HEK293 (cell line): ENCODE measurements around the gene ACTR8.
A peak's percentile ranks its signal among the peaks of the same experiment; 100 is the strongest.

Source experiments
- CTCF ChIA-PET: fragments of 350-600 bp; formaldehyde crosslinking; extraction: SDS; loops from one replicate; lab custom pipeline; 2021; ENCODE audit warnings: antibody characterized with exemption; lab: Yijun Ruan, JAX
- POLR2A ChIA-PET: fragments of 300-600 bp; formaldehyde crosslinking; extraction: SDS; loops from one replicate; lab custom pipeline; 2020; ENCODE audit warnings: antibody characterized with exemption, inconsistent platforms; lab: Yijun Ruan, JAX
- H3K27ac ChIP-seq: fragments of 200-500 bp; sonication (Bioruptor generic); 2 replicates; pipeline ENCODE4 v1.5.1; 2014; ENCODE audit warnings: low read depth, low read length, control low read depth, inconsistent platforms; ENCODE audit errors: extremely low read depth
- H3K36me3 ChIP-seq, 2 experiments: fragments of 200-500 bp in 1 of 2; sonication (Bioruptor generic) in 1 of 2; 1 replicate in 1 of 2; 2 replicates in 1 of 2; pipeline ENCODE4 v1.5.1; 2014 to 2017; ENCODE audit warnings: inconsistent platforms in 2 of 2, low read length in 2 of 2; ENCODE audit not compliant: control insufficient read depth in 2 of 2, insufficient read depth in 1 of 2
- H3K4me1 ChIP-seq: fragments of 200-500 bp; sonication (Bioruptor generic); 2 replicates; pipeline ENCODE4 v1.5.1; 2014; ENCODE audit warnings: mild to moderate bottlenecking, low read length, inconsistent platforms; ENCODE audit not compliant: control insufficient read depth, insufficient read depth
- H3K4me3 ChIP-seq: 2 replicates; pipeline ENCODE4 v1.5.1; 2011; ENCODE audit warnings: low read depth, mild to moderate bottlenecking, control low read depth, low read length, moderate library complexity
- H3K9me3 ChIP-seq: fragments of 200-500 bp; sonication (Bioruptor generic); 2 replicates; pipeline ENCODE4 v1.5.1; 2014; ENCODE audit warnings: low read depth, low read length, inconsistent platforms; ENCODE audit not compliant: control insufficient read depth, insufficient read depth
- KLF10 ChIP-seq: fragments of 450-650 bp; IDR thresholded peaks from 2 replicates; pipeline ENCODE4 v1.5.1; 2018; ENCODE audit warnings: missing biosample characterization, mild to moderate bottlenecking, missing genetic modification characterization
- KLF7 ChIP-seq: fragments of 450-650 bp; formaldehyde crosslinking; IDR thresholded peaks from 2 replicates; pipeline ENCODE4 v1.5.1; 2016; ENCODE audit warnings: missing biosample characterization, missing genetic modification characterization, borderline replicate concordance
- MZF1 ChIP-seq: fragments of 450-650 bp; formaldehyde crosslinking; IDR thresholded peaks from 2 replicates; pipeline ENCODE4 v1.5.1; 2017; ENCODE audit warnings: missing biosample characterization, missing genetic modification characterization, borderline replicate concordance
- OVOL3 ChIP-seq: fragments of 450-650 bp; formaldehyde crosslinking; IDR thresholded peaks from 2 replicates; pipeline ENCODE4 v1.5.1; 2016; ENCODE audit warnings: missing biosample characterization, missing genetic modification characterization
- SCRT2 ChIP-seq: fragments of 450-650 bp; formaldehyde crosslinking; IDR thresholded peaks from 2 replicates; pipeline ENCODE4 v1.5.1; 2016; ENCODE audit warnings: missing biosample characterization, missing genetic modification characterization
- SP7 ChIP-seq: fragments of 450-650 bp; formaldehyde crosslinking; IDR thresholded peaks from 2 replicates; pipeline ENCODE4 v1.5.1; 2016; ENCODE audit warnings: missing biosample characterization, missing genetic modification characterization
- YY1 ChIP-seq: fragments of 450-650 bp; formaldehyde crosslinking; IDR thresholded peaks from 2 replicates; pipeline ENCODE4 v1.5.1; 2018; ENCODE audit warnings: missing biosample characterization, missing genetic modification characterization
- ZBTB1 ChIP-seq: fragments of 450-650 bp; formaldehyde crosslinking; IDR thresholded peaks from 2 replicates; pipeline ENCODE4 v1.5.1; 2016; ENCODE audit warnings: missing biosample characterization, missing genetic modification characterization
- ZBTB17 ChIP-seq: fragments of 450-650 bp; formaldehyde crosslinking; IDR thresholded peaks from 2 replicates; pipeline ENCODE4 v1.5.1; 2016; ENCODE audit warnings: missing biosample characterization, missing genetic modification characterization
- ZNF133 ChIP-seq: fragments of 450-650 bp; formaldehyde crosslinking; IDR thresholded peaks from 2 replicates; pipeline ENCODE4 v1.5.1; 2016; ENCODE audit warnings: missing biosample characterization, missing genetic modification characterization
- ZNF335 ChIP-seq: fragments of 450-650 bp; formaldehyde crosslinking; conservative IDR thresholded peaks from 2 replicates; pipeline ENCODE4 v1.5.1; 2016; ENCODE audit warnings: missing biosample characterization, missing genetic modification characterization
- ZNF391 ChIP-seq: fragments of 450-650 bp; formaldehyde crosslinking; IDR thresholded peaks from 2 replicates; pipeline ENCODE4 v1.5.1; 2016; ENCODE audit warnings: low read depth, missing biosample characterization, missing genetic modification characterization, borderline replicate concordance
- ZNF521 ChIP-seq: fragments of 450-650 bp; formaldehyde crosslinking; IDR thresholded peaks from 2 replicates; pipeline ENCODE4 v1.5.1; 2017; ENCODE audit warnings: missing biosample characterization, mild to moderate bottlenecking, missing genetic modification characterization
- ZNF623 ChIP-seq: fragments of 450-650 bp; formaldehyde crosslinking; IDR thresholded peaks from 2 replicates; pipeline ENCODE4 v1.5.1; 2016; ENCODE audit warnings: missing biosample characterization, missing genetic modification characterization
- ZNF629 ChIP-seq: fragments of 450-650 bp; formaldehyde crosslinking; IDR thresholded peaks from 2 replicates; pipeline ENCODE4 v1.5.1; 2017; ENCODE audit warnings: missing biosample characterization, missing genetic modification characterization
- ZNF777 ChIP-seq: fragments of 450-650 bp; formaldehyde crosslinking; IDR thresholded peaks from 2 replicates; pipeline ENCODE4 v1.5.1; 2017; ENCODE audit warnings: missing biosample characterization, missing genetic modification characterization, borderline replicate concordance
- TF ChIP-seq, protein P1 (sequence below): fragments of 450-650 bp; formaldehyde crosslinking; IDR thresholded peaks from 2 replicates; pipeline ENCODE4 v1.5.1; 2016; ENCODE audit warnings: missing biosample characterization, missing genetic modification characterization
- TF ChIP-seq, protein P2 (sequence below): fragments of 450-650 bp; formaldehyde crosslinking; IDR thresholded peaks from 2 replicates; pipeline ENCODE4 v1.5.1; 2016; ENCODE audit warnings: missing biosample characterization, missing genetic modification characterization, low read depth
- TF ChIP-seq, protein P3 (sequence below): fragments of 450-650 bp; formaldehyde crosslinking; IDR thresholded peaks from 2 replicates; pipeline ENCODE4 v1.5.1; 2017; ENCODE audit warnings: missing biosample characterization, missing genetic modification characterization
- TF ChIP-seq, protein P4 (sequence below): fragments of 450-650 bp; IDR thresholded peaks from 2 replicates; pipeline ENCODE4 v1.5.1; 2018; ENCODE audit warnings: missing biosample characterization, mild to moderate bottlenecking, missing genetic modification characterization

The ACTR8 gene

DNA sequence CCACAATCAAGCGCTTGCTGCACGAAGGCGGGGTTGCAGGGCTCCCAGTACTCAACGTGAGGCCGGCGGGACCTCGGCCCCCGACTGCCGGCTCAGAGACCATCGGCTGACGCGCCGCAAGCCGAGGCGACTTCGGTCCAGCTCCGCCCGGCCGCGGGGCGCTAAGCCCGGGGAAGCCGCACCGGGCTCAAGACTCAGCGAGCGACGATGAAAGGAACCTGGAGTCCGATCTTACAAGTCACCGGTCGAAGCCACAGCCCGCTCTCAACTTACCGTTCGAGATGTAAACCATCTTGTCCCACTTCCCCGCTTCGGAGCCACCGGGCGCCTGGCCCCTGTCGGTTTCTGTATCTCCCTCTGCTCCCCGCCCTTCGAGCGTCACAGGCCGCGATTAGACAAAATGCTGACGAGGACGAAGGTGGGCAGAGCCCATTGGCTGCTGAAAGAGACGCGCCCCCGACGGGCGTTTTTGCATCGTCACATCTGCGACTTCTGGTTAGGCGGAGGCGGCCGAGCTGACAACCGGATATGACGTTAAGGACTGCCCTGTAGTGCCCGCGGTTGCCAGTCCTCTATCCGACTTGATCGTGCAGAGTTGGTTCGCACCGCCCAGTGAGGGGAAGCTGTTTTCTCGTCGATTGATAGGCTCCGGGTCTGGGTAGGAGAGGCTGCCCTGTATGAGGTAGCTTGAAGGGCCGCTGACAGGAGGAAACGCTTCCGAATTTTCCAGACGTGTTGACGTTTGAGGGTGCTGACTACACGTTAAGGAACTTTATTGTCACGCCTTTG, 9.7 kb upstream of the ACTR8 start, which contains the start of gene SELENOK (continued):
- TF ChIP-seq ZNF629 (tag by site-specific recombination) (peak; percentile 99), KLF10 (tag by site-specific recombination) (peak; percentile 99), ZNF335 (tag by site-specific recombination) (peak; percentile 36; the same call in 1 of the 2 replicates), SP7 (tag by site-specific recombination) (0 out of 2 replicates have a peak, but pooled peaks have one; percentile 37)
- TF ChIP-seq, protein P1, sequence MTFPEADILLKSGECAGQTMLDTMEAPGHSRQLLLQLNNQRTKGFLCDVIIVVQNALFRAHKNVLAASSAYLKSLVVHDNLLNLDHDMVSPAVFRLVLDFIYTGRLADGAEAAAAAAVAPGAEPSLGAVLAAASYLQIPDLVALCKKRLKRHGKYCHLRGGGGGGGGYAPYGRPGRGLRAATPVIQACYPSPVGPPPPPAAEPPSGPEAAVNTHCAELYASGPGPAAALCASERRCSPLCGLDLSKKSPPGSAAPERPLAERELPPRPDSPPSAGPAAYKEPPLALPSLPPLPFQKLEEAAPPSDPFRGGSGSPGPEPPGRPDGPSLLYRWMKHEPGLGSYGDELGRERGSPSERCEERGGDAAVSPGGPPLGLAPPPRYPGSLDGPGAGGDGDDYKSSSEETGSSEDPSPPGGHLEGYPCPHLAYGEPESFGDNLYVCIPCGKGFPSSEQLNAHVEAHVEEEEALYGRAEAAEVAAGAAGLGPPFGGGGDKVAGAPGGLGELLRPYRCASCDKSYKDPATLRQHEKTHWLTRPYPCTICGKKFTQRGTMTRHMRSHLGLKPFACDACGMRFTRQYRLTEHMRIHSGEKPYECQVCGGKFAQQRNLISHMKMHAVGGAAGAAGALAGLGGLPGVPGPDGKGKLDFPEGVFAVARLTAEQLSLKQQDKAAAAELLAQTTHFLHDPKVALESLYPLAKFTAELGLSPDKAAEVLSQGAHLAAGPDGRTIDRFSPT, result peak; percentile 95

DNA sequence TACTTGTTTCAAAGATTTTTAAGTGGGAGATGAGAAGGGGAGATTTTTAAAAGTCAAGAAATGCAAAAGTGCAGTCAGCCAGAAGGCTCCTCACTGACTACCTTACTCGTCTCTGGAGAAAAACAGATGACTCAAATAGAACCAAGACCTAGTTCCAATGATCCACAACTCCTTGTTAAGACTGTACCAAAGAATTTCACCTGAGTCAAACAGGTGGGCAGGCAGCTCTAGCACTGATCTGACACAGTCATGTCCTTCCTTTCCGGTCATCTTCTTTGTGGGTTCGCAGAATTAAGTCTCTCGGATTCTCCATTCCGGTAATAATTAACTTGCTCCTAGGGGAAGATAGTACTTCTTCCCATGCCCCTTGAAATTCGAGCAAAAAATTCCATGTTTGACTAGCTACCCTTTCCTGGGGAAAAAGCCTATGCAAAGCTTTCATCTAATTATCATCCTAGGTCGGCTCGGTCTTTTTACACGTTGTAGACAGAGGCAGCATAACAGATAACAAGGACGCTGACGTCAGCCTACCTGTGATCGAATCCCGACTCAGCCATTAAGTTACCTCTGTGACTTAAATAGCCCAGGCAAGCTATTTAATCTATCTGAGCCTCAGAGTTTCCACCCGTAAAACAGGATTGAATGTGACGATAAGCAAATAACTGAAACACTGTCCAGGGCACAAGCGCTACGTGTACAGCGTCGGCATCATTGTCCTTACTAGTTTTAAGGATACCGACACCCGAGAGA, 8.9 kb upstream of the ACTR8 start:
- no peaks in the 10 kb centered on the region for H3K4me1 ChIP-seq
- CTCF ChIA-PET, result interaction anchor here (0.6 kb wide), 1 partner anchor 31 kb away, joined by 3 read pairs; no protein-coding TSS in a partner anchor
- peaks cover 0 to 25% of the 10 kb centered on the region in 2 experiments; a peak in 1 of 3 replicates for H3K36me3 ChIP-seq
- TF ChIP-seq SCRT2 (peak; percentile 35; the same call in 1 of the 2 replicates), ZNF521 (tag by site-specific recombination) (no peak), ZBTB17 (tag by site-specific recombination) (peak; percentile 16; the same call in 1 of the 2 replicates)
- TF ChIP-seq, protein P2, sequence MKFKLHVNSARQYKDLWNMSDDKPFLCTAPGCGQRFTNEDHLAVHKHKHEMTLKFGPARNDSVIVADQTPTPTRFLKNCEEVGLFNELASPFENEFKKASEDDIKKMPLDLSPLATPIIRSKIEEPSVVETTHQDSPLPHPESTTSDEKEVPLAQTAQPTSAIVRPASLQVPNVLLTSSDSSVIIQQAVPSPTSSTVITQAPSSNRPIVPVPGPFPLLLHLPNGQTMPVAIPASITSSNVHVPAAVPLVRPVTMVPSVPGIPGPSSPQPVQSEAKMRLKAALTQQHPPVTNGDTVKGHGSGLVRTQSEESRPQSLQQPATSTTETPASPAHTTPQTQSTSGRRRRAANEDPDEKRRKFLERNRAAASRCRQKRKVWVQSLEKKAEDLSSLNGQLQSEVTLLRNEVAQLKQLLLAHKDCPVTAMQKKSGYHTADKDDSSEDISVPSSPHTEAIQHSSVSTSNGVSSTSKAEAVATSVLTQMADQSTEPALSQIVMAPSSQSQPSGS (tag by site-specific recombination), result peak; percentile 77
- H3K9me3 ChIP-seq, result no peaks in the 10 kb centered on the region
- H3K27ac ChIP-seq, result peak overlapping the region; percentile 48; the same call in 1 of the 2 replicates
- POLR2A ChIA-PET, result interaction anchor here (1.5 kb wide), 1 partner anchor 34 kb away, joined by 3 read pairs; no protein-coding TSS in a partner anchor
- H3K4me3 ChIP-seq, result peak overlapping the region; percentile 98

DNA sequence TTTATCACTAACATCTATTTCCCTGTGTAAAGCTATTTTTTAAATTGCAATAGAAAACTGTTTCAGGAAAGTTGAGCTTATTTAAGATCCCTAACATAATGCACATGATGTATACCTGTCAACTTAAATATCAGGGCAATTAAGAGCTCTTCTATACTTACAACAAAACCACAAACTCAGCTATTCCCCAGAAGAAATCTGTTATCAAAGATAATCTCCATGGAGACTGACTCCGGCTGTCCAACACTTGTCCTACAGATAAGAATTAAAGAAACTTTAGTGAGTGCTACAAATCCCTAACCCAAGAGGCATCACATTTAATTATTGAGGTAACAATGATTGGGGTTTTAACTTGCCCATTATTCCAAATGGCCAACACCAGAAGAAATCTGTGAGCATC, 6.3 kb upstream of the ACTR8 start:
- TF ChIP-seq KLF7 (no peak), OVOL3 (tag by site-specific recombination) (no peak), ZNF623 (tag by site-specific recombination) (no peak), ZBTB1 (tag by site-specific recombination) (no peak), ZNF777 (tag by site-specific recombination) (no peak), ZNF391 (tag by site-specific recombination) (no peak), SP7 (tag by site-specific recombination) (no peak), YY1 (tag by site-specific recombination) (no peak), MZF1 (no peak), ZNF133 (tag by site-specific recombination) (no peak)
- TF ChIP-seq, protein P3, sequence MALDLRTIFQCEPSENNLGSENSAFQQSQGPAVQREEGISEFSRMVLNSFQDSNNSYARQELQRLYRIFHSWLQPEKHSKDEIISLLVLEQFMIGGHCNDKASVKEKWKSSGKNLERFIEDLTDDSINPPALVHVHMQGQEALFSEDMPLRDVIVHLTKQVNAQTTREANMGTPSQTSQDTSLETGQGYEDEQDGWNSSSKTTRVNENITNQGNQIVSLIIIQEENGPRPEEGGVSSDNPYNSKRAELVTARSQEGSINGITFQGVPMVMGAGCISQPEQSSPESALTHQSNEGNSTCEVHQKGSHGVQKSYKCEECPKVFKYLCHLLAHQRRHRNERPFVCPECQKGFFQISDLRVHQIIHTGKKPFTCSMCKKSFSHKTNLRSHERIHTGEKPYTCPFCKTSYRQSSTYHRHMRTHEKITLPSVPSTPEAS (tag by site-specific recombination), result no peak
- TF ChIP-seq, protein P4, sequence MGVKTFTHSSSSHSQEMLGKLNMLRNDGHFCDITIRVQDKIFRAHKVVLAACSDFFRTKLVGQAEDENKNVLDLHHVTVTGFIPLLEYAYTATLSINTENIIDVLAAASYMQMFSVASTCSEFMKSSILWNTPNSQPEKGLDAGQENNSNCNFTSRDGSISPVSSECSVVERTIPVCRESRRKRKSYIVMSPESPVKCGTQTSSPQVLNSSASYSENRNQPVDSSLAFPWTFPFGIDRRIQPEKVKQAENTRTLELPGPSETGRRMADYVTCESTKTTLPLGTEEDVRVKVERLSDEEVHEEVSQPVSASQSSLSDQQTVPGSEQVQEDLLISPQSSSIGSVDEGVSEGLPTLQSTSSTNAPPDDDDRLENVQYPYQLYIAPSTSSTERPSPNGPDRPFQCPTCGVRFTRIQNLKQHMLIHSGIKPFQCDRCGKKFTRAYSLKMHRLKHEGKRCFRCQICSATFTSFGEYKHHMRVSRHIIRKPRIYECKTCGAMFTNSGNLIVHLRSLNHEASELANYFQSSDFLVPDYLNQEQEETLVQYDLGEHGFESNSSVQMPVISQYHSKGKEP, result no peak
- Histone ChIP-seq H3K4me1 (no peaks in the 10 kb centered on the region), H3K36me3 (peaks cover 7 to 50% of the 10 kb centered on the region in 2 experiments), H3K27ac (no peak overlapping the region), H3K9me3 (no peaks in the 10 kb centered on the region), H3K4me3 (no peak overlapping the region)
- ChIA-PET CTCF (no interaction called here), POLR2A (no interaction called here)
